Cardiac muscle cell (in vitro differentiated cells and primary cell): Measurements from ENCODE around the gene CXCR5. TPM values are rescaled to one million over a fixed set of nuclear protein-coding genes. Genes with fewer than 3 reads are reported as not detected.

Experiments
- DNase-seq, 2 donors: peaks; one replicate each; pipeline versions ENCODE4 v3.0.0 to v3.0.0-alpha.2; 2010 to 2017; ENCODE audit warnings: low read depth in 1 of 2, low spot score in 1 of 2
- H3K27ac ChIP-seq: fragments of 200-600 bp; sonication (generic); 2 replicates; pipeline ENCODE4 v1.5.1; 2016
- H3K27me3 ChIP-seq: fragments of 200-600 bp; sonication (generic); 2 replicates; pipeline ENCODE4 v1.6.0; 2016; ENCODE audit warnings: control low read depth
- H3K36me3 ChIP-seq: fragments of 200-600 bp; sonication (generic); 2 replicates; pipeline ENCODE4 v1.5.1; 2016; ENCODE audit warnings: control low read depth
- H3K4me1 ChIP-seq: fragments of 200-600 bp; sonication (generic); 2 replicates; pipeline ENCODE4 v1.8.1; 2017; ENCODE audit warnings: low read depth, mild to moderate bottlenecking, mixed run types
- H3K4me3 ChIP-seq: fragments of 200-600 bp; sonication (generic); 2 replicates; pipeline ENCODE4 v1.5.1; 2016; ENCODE audit warnings: mild to moderate bottlenecking
- H3K9me3 ChIP-seq: fragments of 200-600 bp; sonication (generic); 2 replicates; pipeline ENCODE4 v1.5.1; 2017; ENCODE audit warnings: low read depth, mild to moderate bottlenecking, control low read depth
- polyA plus RNA-seq: library from polyadenylated mRNA; unstranded; fragments of >200 nt; fragmentation: Nextera tagmentation; extraction: Ambion mirVana; gene quantifications from 2 replicates; pipeline ENCODE4 v1.2.1, GENCODE V29; 2016
- total RNA-seq: library from RNA; depleted of rRNA; stranded (reverse); fragments of >200 nt; gene quantifications from 2 replicates; pipeline ENCODE4 v1.2.3, GENCODE V29; 2016
- TF ChIP-seq, protein P1 (sequence below): IDR thresholded peaks from 2 replicates; pipeline ENCODE4 v1.5.1; 2012; ENCODE audit warnings: low read depth, mild to moderate bottlenecking, low read length

CXCR5 gene
- total and polyA plus RNA-seq, 2 experiments from 2014 or later = not detected

- DNase-seq = no peak
- H3K27me3 ChIP-seq = no peaks in the 10 kb centered on the region
- TF ChIP-seq, protein P1, sequence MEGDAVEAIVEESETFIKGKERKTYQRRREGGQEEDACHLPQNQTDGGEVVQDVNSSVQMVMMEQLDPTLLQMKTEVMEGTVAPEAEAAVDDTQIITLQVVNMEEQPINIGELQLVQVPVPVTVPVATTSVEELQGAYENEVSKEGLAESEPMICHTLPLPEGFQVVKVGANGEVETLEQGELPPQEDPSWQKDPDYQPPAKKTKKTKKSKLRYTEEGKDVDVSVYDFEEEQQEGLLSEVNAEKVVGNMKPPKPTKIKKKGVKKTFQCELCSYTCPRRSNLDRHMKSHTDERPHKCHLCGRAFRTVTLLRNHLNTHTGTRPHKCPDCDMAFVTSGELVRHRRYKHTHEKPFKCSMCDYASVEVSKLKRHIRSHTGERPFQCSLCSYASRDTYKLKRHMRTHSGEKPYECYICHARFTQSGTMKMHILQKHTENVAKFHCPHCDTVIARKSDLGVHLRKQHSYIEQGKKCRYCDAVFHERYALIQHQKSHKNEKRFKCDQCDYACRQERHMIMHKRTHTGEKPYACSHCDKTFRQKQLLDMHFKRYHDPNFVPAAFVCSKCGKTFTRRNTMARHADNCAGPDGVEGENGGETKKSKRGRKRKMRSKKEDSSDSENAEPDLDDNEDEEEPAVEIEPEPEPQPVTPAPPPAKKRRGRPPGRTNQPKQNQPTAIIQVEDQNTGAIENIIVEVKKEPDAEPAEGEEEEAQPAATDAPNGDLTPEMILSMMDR = no peak
- H3K4me3 ChIP-seq = no peak overlapping the region
- peaks cover 18% of the 10 kb centered on the region for H3K36me3 ChIP-seq
- H3K27ac ChIP-seq = no peak overlapping the region
- H3K4me1 ChIP-seq = no peaks in the 10 kb centered on the region
- H3K9me3 ChIP-seq = no peaks in the 10 kb centered on the region
Measured at GRCh38 chr11:118896472-118896913, 12.8 kb downstream of the CXCR5 start.

DNA sequence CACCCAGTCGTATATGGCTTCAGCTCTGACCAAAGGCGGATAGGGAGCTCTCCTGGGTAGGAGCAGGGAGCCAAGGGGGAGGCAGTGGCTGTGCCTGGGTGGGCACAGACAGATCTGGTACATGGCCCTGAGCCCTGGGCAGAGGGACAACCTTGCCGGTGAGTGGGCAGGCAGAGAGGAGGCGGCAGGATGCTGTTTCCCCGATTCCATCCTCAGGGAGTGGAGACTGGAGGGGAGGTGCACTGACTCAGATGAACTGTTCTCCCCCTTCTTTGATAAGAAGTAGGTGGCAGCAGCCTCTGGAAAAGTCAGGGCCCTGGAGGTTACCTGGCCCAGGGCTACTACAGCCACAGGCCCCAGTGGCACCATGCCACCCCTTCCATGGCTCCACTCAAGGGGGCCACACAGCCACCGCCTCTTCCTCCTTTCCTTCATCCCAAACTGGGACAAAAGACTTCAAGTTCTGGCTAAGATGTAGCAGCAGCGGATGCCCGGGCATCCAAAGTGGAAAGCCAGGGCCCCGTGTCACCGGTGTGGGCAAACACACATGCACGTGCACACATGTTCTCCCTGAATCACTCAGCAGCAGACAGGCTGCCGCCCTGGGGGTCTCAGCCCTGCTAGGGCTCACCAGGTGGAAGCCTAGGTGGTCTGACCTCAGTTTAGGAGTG is 13.4 kb downstream of the CXCR5 start:
- Histone ChIP-seq H3K27ac (no peak overlapping the region), H3K4me3 (no peak overlapping the region), H3K4me1 (no peaks in the 10 kb centered on the region), H3K9me3 (no peaks in the 10 kb centered on the region), H3K36me3 (peaks cover 21% of the 10 kb centered on the region), H3K27me3 (no peaks in the 10 kb centered on the region)
- TF ChIP-seq, protein P1 = no peak
- DNase-seq = no peak

- no peak overlapping the region for H3K27ac ChIP-seq
- no peaks in the 10 kb centered on the region for H3K4me1 ChIP-seq
- DNase-seq = no peak
Measured at GRCh38 chr11:118897721-118898310, 14.1 kb downstream of the CXCR5 start.

DNA sequence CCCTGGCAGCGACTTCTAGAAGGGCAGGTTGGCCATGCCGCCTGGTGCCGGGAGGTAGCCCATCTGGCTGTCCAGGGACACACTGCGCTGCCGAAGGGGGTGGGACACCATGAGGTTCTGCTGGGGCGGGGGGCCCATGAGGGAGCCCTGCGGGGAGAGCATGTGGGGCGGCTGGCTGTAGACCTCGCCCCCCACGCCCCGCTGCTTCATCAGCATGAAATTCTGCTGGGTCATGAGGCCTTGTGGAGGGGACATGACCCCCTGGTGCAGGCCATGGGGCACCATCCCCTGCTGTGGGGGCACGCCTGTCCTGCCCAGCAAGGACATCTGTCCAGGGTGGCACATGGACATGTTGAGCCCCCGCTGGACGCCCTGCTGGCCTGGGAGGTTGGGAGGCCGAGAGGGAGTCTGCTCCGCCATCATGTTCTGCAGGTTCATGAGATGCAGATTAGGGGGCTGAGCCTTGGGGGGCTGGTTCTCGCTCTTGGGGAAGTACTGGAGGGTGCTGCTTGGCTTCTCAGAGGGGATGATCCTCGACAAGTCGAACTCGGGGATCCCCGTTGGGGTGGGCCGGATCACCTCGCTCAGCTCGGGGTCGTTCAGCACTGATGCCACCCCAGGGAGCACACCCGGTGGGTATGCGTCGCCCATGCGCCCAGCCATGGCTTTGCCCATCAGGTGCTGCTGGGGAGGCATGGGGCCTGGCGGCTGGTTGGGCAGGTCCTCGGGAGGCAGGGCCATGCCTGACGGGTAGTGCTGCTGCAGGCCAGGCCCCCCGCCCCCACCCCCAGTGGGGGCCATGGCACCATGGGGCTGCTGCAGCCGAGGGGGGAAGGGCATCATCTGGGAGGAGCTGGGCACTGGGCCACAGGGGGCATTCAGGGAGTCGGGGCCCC is 15.0 kb downstream of the CXCR5 start:
- Histone ChIP-seq H3K4me1 (no peaks in the 10 kb centered on the region), H3K9me3 (no peaks in the 10 kb centered on the region), H3K36me3 (peaks cover 21% of the 10 kb centered on the region), H3K27me3 (no peaks in the 10 kb centered on the region), H3K27ac (no peak overlapping the region), H3K4me3 (no peak overlapping the region)
- no peak for DNase-seq
- TF ChIP-seq, protein P1 = no peak

More at GRCh38 chr11:118897721-118898310, 14.1 kb downstream of the CXCR5 start:
- peaks cover 21% of the 10 kb centered on the region for H3K36me3 ChIP-seq
- H3K27me3 ChIP-seq = no peaks in the 10 kb centered on the region
- TF ChIP-seq, protein P1 = no peak
- no peaks in the 10 kb centered on the region for H3K9me3 ChIP-seq
- no peak overlapping the region for H3K4me3 ChIP-seq

DNA sequence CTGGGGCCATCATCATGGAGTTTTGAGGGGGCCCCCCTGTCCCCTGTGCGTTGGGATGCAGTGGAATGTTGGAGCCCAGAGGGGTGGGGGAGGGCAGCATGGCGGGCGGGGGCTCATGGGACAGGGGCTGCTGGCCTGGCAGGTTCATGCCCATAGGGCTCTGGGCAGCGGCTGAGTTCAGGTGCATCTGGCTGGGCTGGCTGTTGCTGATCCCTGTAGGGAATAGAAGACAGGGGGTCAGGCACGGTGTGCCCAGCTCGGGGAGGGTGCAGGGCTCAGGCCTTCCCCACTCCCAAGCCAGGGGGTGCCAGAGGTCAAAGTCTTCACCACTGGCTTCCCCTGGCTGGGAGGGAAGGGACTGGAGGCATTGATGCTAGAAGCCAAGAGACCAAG is 15.6 kb downstream of the CXCR5 start:
- H3K36me3 ChIP-seq = peaks cover 21% of the 10 kb centered on the region
- TF ChIP-seq, protein P1 = no peak
- no peak overlapping the region for H3K4me3 ChIP-seq
- H3K9me3 ChIP-seq = no peaks in the 10 kb centered on the region
- no peaks in the 10 kb centered on the region for H3K4me1 ChIP-seq
- no peak overlapping the region for H3K27ac ChIP-seq
- no peaks in the 10 kb centered on the region for H3K27me3 ChIP-seq
- DNase-seq = no peak
